ENCODE measurements around the gene PSMD13. TPM values are rescaled to one million over a fixed set of nuclear protein-coding genes. Genes with fewer than 3 reads are reported as not detected.

The PSMD13 gene
- total and polyA plus RNA-seq, 4 donors: 48.8 to 56.7 (median 52.8) TPM

- TF ChIP-seq ATF3 (IDR thresholded peaks at IDR 0.05) (no peak), RXRA (IDR thresholded peaks at IDR 0.05) (no peak), YY1 (IDR thresholded peaks at IDR 0.05) (no peak)
Measured at GRCh38 chr11:290621-291231, 54.0 kb downstream of the PSMD13 start (continued).

- 95% methylated on average over 44 of the region's 44 CpGs for WGBS
- TF ChIP-seq SP1 (IDR thresholded peaks at IDR 0.05): no peak
- TF ChIP-seq ZBTB33 (IDR thresholded peaks at IDR 0.05): no peak
- peaks cover 0 to 19% (median 11%) of the 10 kb centered on the region in 4 donors for H3K4me1 ChIP-seq (ENCODE audit: control insufficient read depth in 4 of 4, insufficient read depth in 4 of 4, low read length in 3 of 4)
- H3K9me3 ChIP-seq (ENCODE audit: control insufficient read depth in 4 of 4, low read length in 3 of 4): no peaks in the 10 kb centered on the region
- H3K4me3 ChIP-seq (ENCODE audit: low read depth in 1 of 3, low read length in 3 of 3): no peak overlapping the region
- peaks cover 0 to 2% (median 0%) of the 10 kb centered on the region in 4 donors for H3K36me3 ChIP-seq (ENCODE audit: control insufficient read depth in 4 of 4, insufficient read depth in 3 of 4, low read depth in 1 of 4, low read length in 3 of 4)
- no peaks in the 10 kb centered on the region for H3K27me3 ChIP-seq (ENCODE audit: control insufficient read depth in 4 of 4, insufficient read depth in 4 of 4, low read length in 3 of 4)
- H3K9ac ChIP-seq (ENCODE audit: low read depth in 1 of 2, low read length in 2 of 2): no peak overlapping the region
- H3K27ac ChIP-seq (ENCODE audit: low read depth in 1 of 2, low read length in 2 of 2): no peak overlapping the region
- no peak for DNase-seq (ENCODE audit: low spot score)
Measured at GRCh38 chr11:291281-292210, 54.8 kb downstream of the PSMD13 start.

- Histone ChIP-seq H3K27ac (ENCODE audit: low read depth in 1 of 2, low read length in 2 of 2) (no peak overlapping the region), H3K27me3 (ENCODE audit: control insufficient read depth in 4 of 4, insufficient read depth in 4 of 4, low read length in 3 of 4) (no peaks in the 10 kb centered on the region), H3K4me1 (ENCODE audit: control insufficient read depth in 4 of 4, insufficient read depth in 4 of 4, low read length in 3 of 4) (peaks cover 0 to 15% (median 11%) of the 10 kb centered on the region in 4 donors), H3K9ac (ENCODE audit: low read depth in 1 of 2, low read length in 2 of 2) (no peak overlapping the region), H3K4me3 (ENCODE audit: low read depth in 1 of 3, low read length in 3 of 3) (no peak overlapping the region), H3K36me3 (ENCODE audit: control insufficient read depth in 4 of 4, insufficient read depth in 3 of 4, low read depth in 1 of 4, low read length in 3 of 4) (peaks cover 0 to 2% (median 0%) of the 10 kb centered on the region in 4 donors), H3K9me3 (ENCODE audit: control insufficient read depth in 4 of 4, low read length in 3 of 4) (no peaks in the 10 kb centered on the region)
- DNase-seq (ENCODE audit: low spot score): no peak
- no peak for TF ChIP-seq NR2F2 (IDR thresholded peaks at IDR 0.05)
- TF ChIP-seq YY1 (IDR thresholded peaks at IDR 0.05): no peak
- TF ChIP-seq RAD21 (IDR thresholded peaks at IDR 0.05): no peak
- no peak for TF ChIP-seq CTCF (IDR thresholded peaks at IDR 0.05; ENCODE audit: low read depth, low read length, missing input control)
- TF ChIP-seq ZBTB33 (IDR thresholded peaks at IDR 0.05): no peak
- TF ChIP-seq FOXA2 (IDR thresholded peaks at IDR 0.05): no peak
- no peak for TF ChIP-seq FOXA1 (IDR thresholded peaks at IDR 0.05)
- WGBS: 95% methylated on average over 29 of the region's 29 CpGs
Measured at GRCh38 chr11:292211-293121, 55.7 kb downstream of the PSMD13 start.

Data from liver (tissue), 9 donors.